ENCODE data around the gene NKX2-2. TPM values are rescaled to one million over a fixed set of nuclear protein-coding genes. Genes with fewer than 3 reads are reported as not detected.

The NKX2-2 gene
- total and polyA plus RNA-seq, 2 donors (not counting 3 experiments of a cell fraction or from before 2014, with no cell fraction given) = not detected

DNA sequence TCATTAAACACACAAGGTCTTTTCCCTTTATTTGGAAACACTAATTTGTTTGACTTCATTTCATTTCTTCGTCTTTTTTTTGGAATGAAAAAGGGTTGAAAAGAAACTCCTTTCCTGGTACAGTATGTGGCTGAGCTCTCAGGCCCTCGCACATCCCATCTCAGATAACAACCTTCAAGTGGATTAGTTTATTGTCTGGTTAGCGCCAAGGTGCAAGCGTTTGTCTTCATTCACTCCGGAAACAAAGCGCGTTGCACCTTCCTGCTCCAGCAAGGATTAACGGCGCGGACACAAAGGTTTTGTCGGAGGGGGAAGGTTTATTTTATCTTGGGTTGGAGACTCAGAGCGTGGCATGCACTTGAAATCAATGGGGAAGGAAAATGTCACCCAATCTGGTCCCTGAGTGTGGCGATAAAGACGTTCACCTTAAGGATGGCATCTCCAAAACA, 5.3 kb upstream of the NKX2-2 start:
- H3K9ac ChIP-seq (replicated peaks; ENCODE audit: extremely low read depth, insufficient read depth, low read length) = no peak overlapping the region
- H3K27ac ChIP-seq (ENCODE audit: insufficient read depth, low read depth, low read length) = no peak overlapping the region
- DNase-seq (ENCODE audit: low read depth, low spot score) = no peak
- CTCF ChIA-PET = interaction anchor here (1.5 to 1.7 kb wide), 2 partner anchors 11 to 283 kb away, joined by 3 to 4 read pairs; no protein-coding TSS in a partner anchor
- H3K27me3 ChIP-seq (ENCODE audit: control insufficient read depth in 2 of 2, insufficient read depth in 2 of 2, low read length in 2 of 2) = peaks cover 89 to 94% of the 10 kb centered on the region in 2 experiments
- dilution Hi-C loops (cut with MboI; ENCODE audit: extremely low pct_ligation_motif_present, low sequenced_read_pairs) (no loop called here), intact Hi-C loops (cut with micrococcal nuclease) (no loop called here)
- TF ChIP-seq FOS (IDR thresholded peaks at IDR 0.05; ENCODE audit: borderline replicate concordance, insufficient read depth, low read length) (no peak), EZH2 (IDR thresholded peaks at IDR 0.05; ENCODE audit: borderline replicate concordance, low read depth, low read length, severe bottlenecking) (no peak), POLR2A (IDR thresholded peaks at IDR 0.05; ENCODE audit: low read depth, low read length) (no peak), JUN (IDR thresholded peaks at IDR 0.05; ENCODE audit: borderline replicate concordance, insufficient read depth, insufficient read length, low read depth) (no peak), CTCF (IDR thresholded peaks at IDR 0.05; ENCODE audit: extremely low read depth in 1 of 2, insufficient read depth in 1 of 2, low read depth in 1 of 2, low read length in 2 of 2) (no peak), POLR2AphosphoS5 (IDR thresholded peaks at IDR 0.05; ENCODE audit: insufficient read depth, low read depth, low read length) (no peak)
- TF ChIP-seq, protein P1, sequence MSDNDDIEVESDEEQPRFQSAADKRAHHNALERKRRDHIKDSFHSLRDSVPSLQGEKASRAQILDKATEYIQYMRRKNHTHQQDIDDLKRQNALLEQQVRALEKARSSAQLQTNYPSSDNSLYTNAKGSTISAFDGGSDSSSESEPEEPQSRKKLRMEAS (IDR thresholded peaks at IDR 0.05; ENCODE audit: insufficient read depth, insufficient read length) = no peak
- no peak for FAIRE-seq
- no peak overlapping the region for H2AFZ ChIP-seq (ENCODE audit: low read depth, low read length)
- no peaks in the 10 kb centered on the region for H3K9me1 ChIP-seq (replicated peaks; ENCODE audit: control insufficient read depth, extremely low read depth, insufficient read depth, low read length)
- no peaks in the 10 kb centered on the region for H3K9me3 ChIP-seq (replicated peaks; ENCODE audit: control insufficient read depth, insufficient read depth, low read length)
- H3K4me1 ChIP-seq (ENCODE audit: control insufficient read depth, extremely low read depth, insufficient read depth, low read length) = no peaks in the 10 kb centered on the region
- H3K4me2 ChIP-seq (ENCODE audit: insufficient read depth, low read length) = no peak overlapping the region
- no peaks in the 10 kb centered on the region for H3K79me2 ChIP-seq (ENCODE audit: control insufficient read depth, insufficient read depth, low read length)
- H4K20me1 ChIP-seq (replicated peaks; ENCODE audit: control insufficient read depth, extremely low read depth, insufficient read depth, low read length) = no peaks in the 10 kb centered on the region
- no peak overlapping the region for H3K4me3 ChIP-seq (replicated peaks in 1 of 3; ENCODE audit: insufficient read depth in 1 of 3, low read depth in 1 of 3, low read length in 3 of 3)
- H3K36me3 ChIP-seq (ENCODE audit: control insufficient read depth in 2 of 2, extremely low read depth in 1 of 2, insufficient read depth in 2 of 2, low read length in 2 of 2) = no peaks in the 10 kb centered on the region
- BruUV-seq (replicated peaks) = no TSS peak
- POLR2A ChIA-PET = no interaction called here
